GM12874 (cell line): ENCODE measurements around the gene AFF3.

Experiments used
- CTCF ChIP-seq: IDR thresholded peaks from 2 replicates; pipeline ENCODE4 v1.5.1; 2011; ENCODE audit warnings: low read depth, mild to moderate bottlenecking, control low read depth, low read length, moderate library complexity; ENCODE audit not compliant: insufficient read depth

Gene AFF3

GRCh38 chr2:99821039-99821438 is 321.4 kb downstream of the AFF3 start:
- no peak for TF ChIP-seq CTCF

DNA sequence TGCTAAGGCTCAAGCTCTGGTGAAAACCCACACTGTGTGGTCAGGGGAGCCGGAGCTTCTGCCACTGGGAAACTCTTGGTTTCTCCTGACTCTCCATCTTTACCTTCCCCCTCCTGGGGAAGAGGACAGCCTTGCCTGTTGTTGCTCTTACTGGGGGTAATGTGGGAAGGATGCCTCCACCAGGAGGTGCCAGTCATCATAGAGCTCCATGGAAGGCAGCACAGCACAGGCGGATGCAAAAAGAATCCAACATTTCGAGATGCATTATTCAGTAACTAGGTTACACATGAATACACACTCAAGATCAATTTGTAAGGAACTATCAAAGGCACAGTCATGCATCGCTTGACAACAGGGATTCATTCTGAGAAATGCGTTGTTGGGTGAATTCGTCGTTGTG is 322.6 kb downstream of the AFF3 start:
- TF ChIP-seq CTCF = no peak

GRCh38 chr2:99818842-99819241 is 323.5 kb downstream of the AFF3 start:
- TF ChIP-seq CTCF = no peak

DNA sequence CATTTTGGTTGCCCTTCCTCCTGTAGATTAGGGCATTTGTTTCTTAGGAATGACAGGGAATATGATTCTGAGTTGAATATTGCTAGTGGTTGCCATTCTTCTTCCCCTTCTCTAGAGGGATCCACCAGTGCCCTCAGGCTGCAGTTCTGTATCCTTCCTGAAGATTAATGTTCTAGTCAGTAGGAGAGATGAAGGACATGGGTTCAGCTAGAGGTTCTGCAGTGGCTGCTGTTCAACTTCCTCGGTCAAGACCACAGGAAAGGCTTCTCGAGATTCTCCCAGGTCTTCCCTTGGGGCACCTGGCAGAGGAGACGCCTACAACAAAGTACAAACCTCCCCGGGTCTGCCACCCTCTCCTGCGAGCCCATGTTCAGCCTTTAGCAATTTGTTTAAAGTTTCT is 325.5 kb downstream of the AFF3 start:
- TF ChIP-seq CTCF = no peak

GRCh38 chr2:99812426-99812825 is 330.0 kb downstream of the AFF3 start:
- no peak for TF ChIP-seq CTCF

DNA sequence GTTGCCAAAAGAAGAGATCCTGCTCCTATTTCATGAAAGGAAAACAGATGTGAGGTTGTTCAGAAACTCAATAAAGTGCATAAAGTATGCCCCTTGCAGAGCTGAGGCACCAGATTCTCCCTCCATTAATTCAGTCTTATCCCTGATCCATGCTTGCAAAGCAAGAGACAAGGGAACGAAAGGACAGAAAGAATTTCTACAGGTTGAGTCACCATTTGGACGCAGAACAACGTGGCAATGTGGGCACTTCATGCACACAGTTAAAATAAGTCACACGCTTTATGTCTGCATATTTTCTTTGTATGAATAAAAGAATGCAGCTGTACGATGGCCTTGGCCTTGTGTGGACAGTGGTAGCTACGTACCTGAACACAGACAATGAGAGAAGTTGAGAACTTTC is 330.8 kb downstream of the AFF3 start:
- TF ChIP-seq CTCF = no peak

- no peak for TF ChIP-seq CTCF
These were observed 332.2 kb downstream of the AFF3 start for GRCh38 chr2:99810225-99810624.
